ENCODE results near the gene DRG2.

- TF ChIP-seq, protein P1, sequence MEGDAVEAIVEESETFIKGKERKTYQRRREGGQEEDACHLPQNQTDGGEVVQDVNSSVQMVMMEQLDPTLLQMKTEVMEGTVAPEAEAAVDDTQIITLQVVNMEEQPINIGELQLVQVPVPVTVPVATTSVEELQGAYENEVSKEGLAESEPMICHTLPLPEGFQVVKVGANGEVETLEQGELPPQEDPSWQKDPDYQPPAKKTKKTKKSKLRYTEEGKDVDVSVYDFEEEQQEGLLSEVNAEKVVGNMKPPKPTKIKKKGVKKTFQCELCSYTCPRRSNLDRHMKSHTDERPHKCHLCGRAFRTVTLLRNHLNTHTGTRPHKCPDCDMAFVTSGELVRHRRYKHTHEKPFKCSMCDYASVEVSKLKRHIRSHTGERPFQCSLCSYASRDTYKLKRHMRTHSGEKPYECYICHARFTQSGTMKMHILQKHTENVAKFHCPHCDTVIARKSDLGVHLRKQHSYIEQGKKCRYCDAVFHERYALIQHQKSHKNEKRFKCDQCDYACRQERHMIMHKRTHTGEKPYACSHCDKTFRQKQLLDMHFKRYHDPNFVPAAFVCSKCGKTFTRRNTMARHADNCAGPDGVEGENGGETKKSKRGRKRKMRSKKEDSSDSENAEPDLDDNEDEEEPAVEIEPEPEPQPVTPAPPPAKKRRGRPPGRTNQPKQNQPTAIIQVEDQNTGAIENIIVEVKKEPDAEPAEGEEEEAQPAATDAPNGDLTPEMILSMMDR (conservative IDR thresholded peaks at IDR 0.05; ENCODE audit: low read depth, low read length) = no peak
- TF ChIP-seq EZH2 (IDR thresholded peaks at IDR 0.05; ENCODE audit: borderline replicate concordance, low read depth, low read length, poor library complexity, severe bottlenecking) = no peak
Measured at GRCh38 chr17:18156976-18157280, 69.2 kb downstream of the DRG2 start.

All from A673 (cell line).